GM18909 (cell line): ENCODE results near the gene ECM2.

Experiments
- ATAC-seq: cut with Tn5 transposase; IDR thresholded peaks from one replicate; pipeline ENCODE4 v1.9.1; 2021; ENCODE audit warnings: mild to moderate bottlenecking; ENCODE audit not compliant: unreplicated experiment, poor library complexity

ECM2 gene

DNA sequence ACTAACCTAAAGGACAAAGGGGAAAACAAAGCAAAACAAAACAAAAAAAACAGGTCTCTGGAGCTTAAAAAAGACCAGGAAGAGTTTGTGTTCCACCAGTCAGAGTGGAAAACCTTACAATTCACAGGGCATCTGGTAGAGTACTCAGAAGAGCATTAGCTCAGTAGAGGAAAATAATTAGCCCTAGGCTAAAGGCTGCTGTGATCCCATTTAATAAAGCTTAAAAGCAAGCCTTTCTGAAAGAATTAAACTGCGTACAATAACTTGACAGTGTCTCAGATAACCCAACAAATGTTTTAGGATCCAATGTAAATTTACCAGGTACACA, 7.3 kb downstream of the ECM2 start:
- ATAC-seq = no peak

DNA sequence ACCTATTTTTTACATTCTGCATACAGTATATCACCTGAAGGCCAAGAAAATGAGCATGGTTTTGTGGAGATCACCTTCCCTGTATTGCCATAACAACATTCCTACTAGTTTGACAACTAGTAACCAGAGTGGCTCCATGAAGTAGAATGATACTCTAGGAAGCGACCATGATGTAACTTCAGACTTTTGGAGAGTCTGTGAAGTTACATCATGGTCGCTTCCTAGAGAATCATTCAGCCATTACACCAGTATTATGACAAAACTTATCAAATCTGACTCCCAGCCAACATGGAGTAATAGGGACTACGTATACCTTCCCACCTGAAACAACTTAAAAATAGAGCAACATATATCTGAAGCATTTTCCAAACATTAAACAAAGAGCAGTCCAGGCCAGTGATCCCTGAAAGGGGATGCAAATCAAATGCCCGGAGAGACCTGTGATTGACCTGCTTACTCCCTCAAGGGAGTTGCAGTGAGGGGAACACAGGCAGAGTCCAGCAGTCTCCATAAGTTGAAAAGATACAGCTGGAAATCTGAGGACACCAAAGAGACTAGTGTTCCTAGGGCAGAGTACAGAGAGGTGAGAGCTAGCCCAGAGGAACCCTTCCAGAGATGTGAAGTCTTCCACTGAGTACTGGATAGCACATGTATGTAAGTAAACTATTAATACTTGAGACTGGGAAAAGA, 7.8 kb downstream of the ECM2 start:
- ATAC-seq = no peak

DNA sequence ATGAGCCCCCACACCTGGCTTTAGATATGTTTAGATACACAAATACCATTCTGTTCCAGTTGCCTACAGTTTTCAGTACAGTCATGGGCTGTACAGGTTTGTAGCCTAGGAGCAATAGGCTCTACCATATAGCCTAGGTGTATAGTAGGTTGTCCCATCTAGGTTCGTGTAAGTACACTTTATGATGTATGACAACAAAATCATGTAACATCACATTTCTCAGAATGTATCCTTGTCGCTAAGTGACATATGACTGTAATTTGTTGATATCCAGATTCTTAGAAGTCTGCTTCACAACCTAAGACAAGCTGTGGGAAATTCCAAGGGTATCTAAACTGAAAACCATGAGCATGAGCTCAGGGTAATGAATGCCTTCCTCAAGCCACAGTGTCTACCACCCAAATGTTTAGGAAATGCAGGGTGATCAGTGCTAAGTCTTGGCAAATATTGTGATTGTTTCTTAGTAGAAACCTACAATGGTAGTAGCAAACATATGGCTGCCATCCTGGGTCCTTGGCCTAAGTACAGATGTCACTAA, 8.4 kb downstream of the ECM2 start:
- ATAC-seq = no peak

DNA sequence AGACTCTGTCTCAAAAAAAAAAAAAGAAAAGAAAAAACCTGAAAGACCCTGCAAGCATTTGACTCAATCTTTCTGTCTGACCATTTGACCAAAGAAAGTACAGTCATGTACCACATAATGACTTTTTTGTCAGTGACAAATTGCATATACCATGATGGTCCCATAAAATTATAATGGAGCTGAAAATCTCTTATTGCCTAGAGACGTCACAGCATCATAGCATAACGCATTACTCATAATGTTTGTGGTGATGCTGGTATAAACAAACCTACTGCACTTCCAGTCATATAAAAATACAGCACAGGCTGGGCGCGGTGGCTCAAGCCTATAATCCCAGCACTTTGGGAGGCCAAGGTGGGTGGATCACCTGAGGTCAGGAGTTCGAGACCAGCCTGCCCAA, 10.5 kb downstream of the ECM2 start:
- ATAC-seq = no peak

DNA sequence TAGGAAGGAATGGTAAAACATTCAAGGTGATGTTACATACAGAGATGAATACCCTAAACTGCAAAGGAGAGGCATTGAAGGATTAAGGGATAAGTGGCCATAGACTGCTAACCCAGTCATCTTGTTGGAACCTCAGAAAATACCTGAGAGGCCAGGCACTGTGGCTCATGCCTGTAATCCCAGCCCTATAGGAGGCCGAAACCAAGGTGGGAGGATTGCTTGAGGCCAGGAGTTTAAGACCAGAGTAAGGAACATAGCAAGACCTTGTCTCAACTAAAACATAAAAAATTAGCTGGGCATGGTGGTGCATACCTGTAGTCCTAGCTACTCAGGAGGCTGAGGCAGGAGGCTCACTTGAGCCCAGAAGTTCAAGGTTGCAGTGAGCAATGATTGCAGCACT, 10.9 kb downstream of the ECM2 start:
- no peak for ATAC-seq

- ATAC-seq = no peak
These were observed 12.5 kb downstream of the ECM2 start for GRCh38 chr9:92522983-92523970.

DNA sequence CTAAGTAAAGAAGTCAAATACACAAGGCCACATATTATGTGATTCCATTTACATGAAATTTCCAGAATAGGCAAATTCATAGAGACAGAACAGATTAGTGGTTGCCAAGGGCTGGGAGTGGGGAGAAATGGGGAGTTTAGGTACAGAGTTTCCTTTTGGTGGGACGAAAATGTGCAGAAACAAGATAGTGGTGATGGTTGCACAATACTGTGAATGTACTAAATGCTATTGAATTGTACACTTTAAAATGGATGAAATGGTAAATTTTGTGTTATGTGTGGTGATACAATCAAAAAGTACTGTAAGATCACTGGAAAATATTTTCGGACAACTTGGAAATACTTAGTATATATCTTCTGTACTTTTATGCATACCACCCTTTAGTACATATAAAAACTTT, 15.0 kb downstream of the ECM2 start:
- no peak for ATAC-seq

GRCh38 chr9:92518199-92518598, 17.6 kb downstream of the ECM2 start:
- no peak for ATAC-seq

DNA sequence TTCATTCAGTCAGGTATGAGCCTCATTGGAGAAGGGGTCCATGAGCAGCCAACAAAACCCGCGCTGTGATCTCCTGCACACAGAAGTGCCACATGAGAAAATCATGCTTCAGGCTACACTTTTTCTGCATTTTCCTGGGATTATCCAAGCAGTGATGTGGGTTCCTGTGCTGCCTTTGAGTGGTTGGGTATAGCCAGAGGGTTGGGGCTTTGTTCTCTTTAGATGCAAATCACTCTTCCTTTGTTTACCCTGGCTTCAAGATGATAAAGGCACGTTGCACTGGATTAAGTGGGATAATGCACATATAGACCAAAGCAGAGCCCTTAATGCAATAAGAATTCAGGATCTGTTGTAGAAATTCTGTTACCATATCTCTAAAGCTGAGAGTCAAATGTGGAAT, 18.7 kb downstream of the ECM2 start:
- no peak for ATAC-seq

GRCh38 chr9:92516521-92516920, 19.3 kb downstream of the ECM2 start:
- ATAC-seq = no peak

- ATAC-seq = no peak
These were observed 21.2 kb downstream of the ECM2 start for GRCh38 chr9:92514635-92515034.

- no peak for ATAC-seq
These were observed 22.4 kb downstream of the ECM2 start for GRCh38 chr9:92513349-92513748.

- no peak for ATAC-seq
These were observed 23.2 kb downstream of the ECM2 start for GRCh38 chr9:92512622-92513021.

- no peak for ATAC-seq
These were observed 25.0 kb downstream of the ECM2 start for GRCh38 chr9:92510747-92511146.

- no peak for ATAC-seq
These were observed 26.7 kb downstream of the ECM2 start for GRCh38 chr9:92509050-92509449.

DNA sequence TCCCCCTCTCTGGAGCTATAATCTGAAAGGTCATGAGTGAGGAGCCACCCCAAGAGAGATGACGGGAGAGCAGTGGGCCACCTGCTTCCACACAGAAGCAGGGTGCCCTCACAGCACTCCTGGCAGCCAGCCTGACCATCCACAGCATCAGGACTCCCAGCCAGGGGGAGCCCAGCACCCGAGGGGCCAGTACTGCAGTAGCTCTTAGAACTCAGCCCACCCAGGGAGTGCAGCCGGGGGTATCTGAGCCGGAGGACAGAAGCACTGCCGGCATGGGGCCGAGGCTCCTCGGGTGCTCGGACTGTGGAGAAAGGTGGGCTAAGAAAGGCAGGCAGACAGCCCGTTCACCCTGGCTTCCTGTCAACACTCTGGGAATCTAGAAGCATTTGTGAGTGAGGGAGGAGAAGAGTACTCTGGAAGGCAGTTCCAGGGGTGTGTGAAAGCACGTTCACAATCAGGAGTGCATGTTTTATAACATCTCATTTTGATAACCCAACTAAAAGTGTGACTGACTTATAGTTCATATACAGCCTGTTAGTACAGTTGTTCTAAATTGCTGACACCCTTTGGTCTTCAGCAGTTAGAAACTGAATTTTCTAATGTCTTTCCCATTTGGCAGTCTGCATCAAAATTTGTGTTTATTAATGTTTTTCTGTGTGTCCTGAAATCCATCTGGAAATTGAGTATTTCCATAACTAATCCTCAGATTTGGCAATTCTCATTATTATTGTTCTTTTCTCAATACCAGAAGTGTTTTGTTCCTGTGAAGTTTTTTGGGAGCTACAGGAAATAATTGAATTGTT, 27.6 kb downstream of the ECM2 start:
- no peak for ATAC-seq

DNA sequence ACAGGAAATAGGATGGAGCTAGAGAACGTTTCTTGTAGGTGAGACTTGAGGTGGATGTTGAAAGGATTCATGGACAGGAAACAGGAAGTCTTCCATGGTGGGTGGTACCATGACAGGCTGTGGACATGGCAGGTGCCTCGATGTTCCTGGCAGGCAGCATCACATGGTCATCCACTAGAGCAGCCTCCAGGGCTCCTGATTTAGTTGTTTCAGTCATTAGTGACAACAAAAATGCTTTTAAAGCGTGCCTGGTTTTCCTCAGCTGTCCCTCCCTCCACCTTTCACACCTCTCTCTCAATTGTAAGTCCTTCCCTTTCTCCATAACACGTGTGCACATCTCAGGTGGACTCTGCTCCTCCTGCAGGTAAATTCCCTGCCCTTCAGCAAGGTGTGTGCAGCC, 28.3 kb downstream of the ECM2 start:
- no peak for ATAC-seq

- ATAC-seq = no peak
These were observed 28.8 kb downstream of the ECM2 start for GRCh38 chr9:92507005-92507404.

GRCh38 chr9:92506184-92506857, 29.5 kb downstream of the ECM2 start:
- ATAC-seq = no peak

DNA sequence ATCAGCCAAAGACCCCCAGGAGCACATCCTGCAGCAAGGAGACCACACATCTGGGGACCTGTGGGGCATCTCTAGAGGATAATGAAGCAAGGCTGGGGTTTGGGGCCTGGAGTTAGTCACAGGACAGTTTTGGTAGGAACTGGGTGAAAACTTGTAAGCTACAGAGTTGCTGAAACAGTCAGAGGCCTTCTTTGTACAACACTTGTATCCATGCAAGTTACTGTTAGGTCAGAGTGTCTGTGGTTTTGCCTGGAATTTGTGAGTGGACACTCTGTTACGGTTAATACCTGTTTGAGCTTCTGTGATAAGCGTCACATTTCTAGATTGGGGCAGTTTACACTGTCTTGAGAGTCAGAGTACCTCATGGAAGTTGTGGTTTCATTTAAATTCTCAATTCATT, 30.9 kb downstream of the ECM2 start:
- no peak for ATAC-seq
